ENCODE data around the gene HPF1.

DNA sequence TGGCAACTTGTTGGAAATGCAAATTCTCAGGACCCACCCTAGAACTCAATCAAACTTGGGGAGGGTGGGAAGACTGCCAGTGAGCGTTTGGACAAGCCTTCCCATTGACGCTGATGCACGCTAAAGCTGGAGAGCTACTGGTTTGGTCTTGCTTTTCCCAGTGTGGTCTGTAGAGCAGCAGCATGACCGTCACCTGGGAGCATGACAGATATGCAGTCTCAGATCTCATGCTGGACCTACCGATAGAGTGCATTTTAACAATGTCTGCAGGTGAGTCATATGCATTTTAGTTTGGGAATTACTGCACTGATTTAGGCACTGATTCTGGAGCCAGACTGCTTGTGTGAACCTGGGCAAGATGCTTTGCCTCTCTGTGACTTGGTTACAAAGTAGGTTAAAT, 27.2 kb downstream of the HPF1 start:
- TF ChIP-seq POLR2A (IDR thresholded peaks at IDR 0.05; ENCODE audit: low read depth, low read length): no peak
- no peak for TF ChIP-seq TAF1 (IDR thresholded peaks at IDR 0.05; ENCODE audit: borderline replicate concordance, low read depth, low read length)
